OCI-LY3 (cell line): Measurements from ENCODE around the gene FBXO46.
A peak's percentile ranks its signal among the peaks of the same experiment; 100 is the strongest.
"Not testable (repeated sequence)": the region's sequence is repeated elsewhere in the genome, so short reads cannot be mapped to it uniquely, and the experiment has no call there.

ENCODE experiments used
- H2AFZ ChIP-seq: fragments of 200-600, 300-600 bp; shearing (Covaris generic); 2 replicates; pipeline ENCODE4 v1.6.0; 2014; ENCODE audit warnings: antibody characterized with exemption, low read depth, low read length
- H3K27ac ChIP-seq: fragments of 200-600, 300-600 bp; sonication (generic); 2 replicates; pipeline ENCODE4 v1.5.1; 2014; ENCODE audit warnings: mild to moderate bottlenecking, low read length, moderate library complexity, mixed read lengths
- H3K27me3 ChIP-seq: fragments of 200-600, 300-600 bp; sonication (generic); 2 replicates; pipeline ENCODE4 v1.6.1; 2014; ENCODE audit warnings: low read depth, low read length, mixed read lengths
- H3K36me3 ChIP-seq: fragments of 200-600, 300-600 bp; sonication (generic); replicated peaks from 2 replicates; pipeline ENCODE3; 2014; ENCODE audit warnings: low read depth, low read length, mixed read lengths
- H3K4me1 ChIP-seq: fragments of 300-600, 200-600 bp; sonication (generic); 2 replicates; pipeline ENCODE4 v1.6.1; 2014; ENCODE audit warnings: low read length, mixed read lengths
- H3K4me2 ChIP-seq: fragments of 200-600, 300-600 bp; sonication (generic); 2 replicates; pipeline ENCODE4 v1.6.1; 2014; ENCODE audit warnings: low read length, mixed read lengths
- H3K4me3 ChIP-seq: fragments of 300-600, 200-600 bp; sonication (generic); 2 replicates; pipeline ENCODE4 v1.5.1; 2014; ENCODE audit warnings: antibody characterized with exemption, mild to moderate bottlenecking, low read length, moderate library complexity
- H3K79me2 ChIP-seq: fragments of 300-600, 200-600 bp; shearing (Covaris generic); 2 replicates; pipeline ENCODE4 v1.6.1; 2014; ENCODE audit warnings: mild to moderate bottlenecking, low read length, mixed read lengths
- H3K9ac ChIP-seq: fragments of 300-600, 200-600 bp; shearing (Covaris generic); 2 replicates; pipeline ENCODE4 v1.6.0; 2014; ENCODE audit warnings: mild to moderate bottlenecking, low read length, moderate library complexity
- H3K9me3 ChIP-seq: fragments of 200-600, 300-600 bp; shearing (Covaris generic); 2 replicates; pipeline ENCODE4 v1.6.1; 2014; ENCODE audit warnings: low read length, mixed read lengths; ENCODE audit not compliant: insufficient read depth
- H4K20me1 ChIP-seq: fragments of 200-600, 300-600 bp; sonication (generic); 2 replicates; pipeline ENCODE4 v1.6.1; 2016; ENCODE audit warnings: low read length, mixed read lengths; ENCODE audit not compliant: insufficient read depth
- EZH2phosphoT487 ChIP-seq: fragments of 200-600 bp; shearing (Covaris generic); IDR thresholded peaks from 2 replicates; pipeline ENCODE4 v1.6.1; 2018; ENCODE audit warnings: antibody characterized with exemption, mixed run types, low read depth
- TF ChIP-seq, protein P1 (sequence below): fragments of 200-600, 300-600 bp; sonication (generic); IDR thresholded peaks from 2 replicates; pipeline ENCODE4 v1.5.1; 2014; ENCODE audit warnings: antibody characterized with exemption, low read length, low read depth

FBXO46 gene

DNA sequence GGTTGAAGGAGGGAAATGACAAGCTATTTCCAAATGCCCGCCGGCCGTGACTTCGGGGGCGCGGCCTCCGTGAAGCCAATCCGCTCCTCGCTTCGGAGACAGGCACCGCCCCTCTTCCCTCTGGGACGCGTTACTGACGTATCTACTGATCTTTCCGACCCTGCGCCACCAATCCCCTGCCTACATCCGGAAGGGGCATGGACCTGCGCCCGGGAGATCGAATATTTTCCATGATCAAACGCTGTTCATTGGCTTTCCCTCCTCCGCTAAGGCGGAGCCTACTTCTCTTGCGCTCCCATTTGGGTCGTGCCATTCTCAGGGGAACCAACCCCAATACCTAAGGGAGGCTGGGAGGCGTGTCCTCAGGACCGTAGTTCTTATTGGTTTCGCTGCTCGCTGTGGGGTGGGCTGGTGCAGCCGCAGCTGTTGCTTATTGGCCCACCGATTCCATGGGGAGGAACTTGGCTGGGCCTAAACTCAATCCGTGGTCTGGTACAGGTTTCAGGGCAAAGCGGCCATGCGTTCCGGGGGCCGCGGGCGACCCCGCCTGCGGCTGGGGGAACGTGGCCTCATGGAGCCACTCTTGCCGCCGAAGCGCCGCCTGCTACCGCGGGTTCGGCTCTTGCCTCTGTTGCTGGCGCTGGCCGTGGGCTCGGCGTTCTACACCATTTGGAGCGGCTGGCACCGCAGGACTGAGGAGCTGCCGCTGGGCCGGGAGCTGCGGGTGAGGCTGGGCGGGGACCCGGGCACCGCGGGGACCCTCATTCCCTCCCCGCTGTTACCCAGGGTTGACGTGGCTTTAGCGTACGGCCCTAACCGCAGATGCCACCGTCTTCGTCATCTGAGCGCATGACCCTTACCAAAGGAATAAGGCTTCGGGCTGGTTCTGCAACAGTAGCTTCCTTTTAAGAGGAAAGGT lies 38.2 kb downstream of the FBXO46 start, which contains the start of gene QPCTL:
Gene QPCTL, plus strand, starts transcription at position 480 of the 919 bp plus-strand sequence. Its CDS starts 38 bp downstream, at position 518.
- Histone ChIP-seq H3K9me3 (no peaks in the 10 kb centered on the region), H3K27ac (peak within 1 kb of the TSS; percentile 72), H3K79me2 (peaks cover 40% of the 10 kb centered on the region), H3K4me3 (peak within 1 kb of the TSS; percentile 87), H3K27me3 (no peaks in the 10 kb centered on the region), H3K36me3 (peaks cover 37% of the 10 kb centered on the region), H4K20me1 (no peaks in the 10 kb centered on the region), H3K4me1 (peaks cover 12% of the 10 kb centered on the region), H3K9ac (peak within 1 kb of the TSS; percentile 90), H2AFZ (peak within 1 kb of the TSS; percentile 83), H3K4me2 (peak within 1 kb of the TSS; percentile 76)
- TF ChIP-seq, protein P1, sequence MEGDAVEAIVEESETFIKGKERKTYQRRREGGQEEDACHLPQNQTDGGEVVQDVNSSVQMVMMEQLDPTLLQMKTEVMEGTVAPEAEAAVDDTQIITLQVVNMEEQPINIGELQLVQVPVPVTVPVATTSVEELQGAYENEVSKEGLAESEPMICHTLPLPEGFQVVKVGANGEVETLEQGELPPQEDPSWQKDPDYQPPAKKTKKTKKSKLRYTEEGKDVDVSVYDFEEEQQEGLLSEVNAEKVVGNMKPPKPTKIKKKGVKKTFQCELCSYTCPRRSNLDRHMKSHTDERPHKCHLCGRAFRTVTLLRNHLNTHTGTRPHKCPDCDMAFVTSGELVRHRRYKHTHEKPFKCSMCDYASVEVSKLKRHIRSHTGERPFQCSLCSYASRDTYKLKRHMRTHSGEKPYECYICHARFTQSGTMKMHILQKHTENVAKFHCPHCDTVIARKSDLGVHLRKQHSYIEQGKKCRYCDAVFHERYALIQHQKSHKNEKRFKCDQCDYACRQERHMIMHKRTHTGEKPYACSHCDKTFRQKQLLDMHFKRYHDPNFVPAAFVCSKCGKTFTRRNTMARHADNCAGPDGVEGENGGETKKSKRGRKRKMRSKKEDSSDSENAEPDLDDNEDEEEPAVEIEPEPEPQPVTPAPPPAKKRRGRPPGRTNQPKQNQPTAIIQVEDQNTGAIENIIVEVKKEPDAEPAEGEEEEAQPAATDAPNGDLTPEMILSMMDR = no peak
- no peak for TF ChIP-seq EZH2phosphoT487

DNA sequence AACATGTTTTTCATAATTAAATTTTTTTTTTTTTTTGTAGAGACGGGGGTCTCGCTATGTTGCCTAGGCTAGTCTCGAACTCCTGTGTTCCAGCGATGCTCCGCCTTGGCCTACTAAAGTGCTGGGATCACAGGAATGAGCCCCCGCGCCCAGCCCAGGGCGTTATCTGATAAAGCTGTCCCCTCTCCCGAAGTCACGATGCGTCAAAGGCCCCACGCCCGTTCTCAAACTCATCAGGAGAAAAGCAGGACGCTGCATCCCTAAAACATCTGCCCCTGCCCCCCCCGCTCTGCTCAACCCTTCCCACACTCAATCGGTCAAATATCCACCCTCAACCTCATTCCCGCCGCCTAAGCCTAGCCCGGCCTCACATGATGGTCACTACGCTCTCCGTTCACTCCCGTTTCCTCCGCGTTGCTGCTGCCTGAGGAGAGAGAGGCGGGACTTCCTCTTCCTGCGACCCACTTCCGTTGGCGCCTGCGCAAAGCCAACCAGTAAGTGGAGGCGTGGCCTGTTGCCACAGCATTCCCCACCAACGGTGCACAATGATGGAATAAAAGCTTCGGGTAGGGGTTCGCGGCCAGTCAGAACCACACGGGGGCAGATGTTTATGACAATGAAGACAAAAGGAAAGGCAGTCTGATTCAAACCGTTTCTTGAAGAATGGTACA lies 39.0 kb downstream of the FBXO46 start, which contains the start of gene SNRPD2:
Gene SNRPD2, minus strand, starts transcription at position 438 of the 671 bp plus-strand sequence. Its CDS starts 65 bp downstream, at position 373.
- Histone ChIP-seq H3K36me3 (peaks cover 39% of the 10 kb centered on the region), H3K4me1 (peaks cover 12% of the 10 kb centered on the region), H3K27ac (peak within 1 kb of the TSS; percentile 72), H3K9me3 (no peaks in the 10 kb centered on the region), H3K27me3 (no peaks in the 10 kb centered on the region), H4K20me1 (no peaks in the 10 kb centered on the region), H3K4me2 (peak within 1 kb of the TSS; percentile 76), H3K4me3 (peak within 1 kb of the TSS; percentile 87), H3K9ac (peak within 1 kb of the TSS; percentile 90), H2AFZ (peak within 1 kb of the TSS; percentile 83), H3K79me2 (peaks cover 40% of the 10 kb centered on the region)
- TF ChIP-seq, protein P1 = no peak
- TF ChIP-seq EZH2phosphoT487 = no peak

DNA sequence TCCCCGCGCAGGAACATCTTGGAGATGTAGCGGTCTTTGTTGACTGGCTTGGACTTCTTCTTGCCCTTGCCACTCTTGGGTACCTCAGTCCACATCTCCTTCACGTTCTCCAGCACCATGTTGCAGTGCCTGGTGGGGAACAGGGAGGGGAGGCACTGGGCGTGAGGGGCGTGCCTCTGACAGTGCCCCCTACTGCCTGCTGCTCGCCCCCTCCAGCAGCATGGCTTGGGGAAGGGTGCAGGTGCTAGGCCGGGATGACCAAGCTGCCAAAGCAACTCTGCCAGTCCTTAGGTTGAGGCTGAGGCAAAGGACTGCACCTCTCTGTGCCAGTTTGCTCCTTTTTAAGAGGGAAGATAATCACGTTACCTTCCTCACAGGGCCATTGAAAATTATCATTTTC lies 43.1 kb downstream of the FBXO46 start:
- Histone ChIP-seq H2AFZ (no peak overlapping the region), H3K9ac (no peak overlapping the region), H3K36me3 (peaks cover 36% of the 10 kb centered on the region), H3K27me3 (no peaks in the 10 kb centered on the region), H3K79me2 (peaks cover 27% of the 10 kb centered on the region), H3K4me3 (no peak overlapping the region), H3K4me1 (peaks cover 8% of the 10 kb centered on the region), H3K9me3 (no peaks in the 10 kb centered on the region), H3K27ac (no peak overlapping the region), H4K20me1 (no peaks in the 10 kb centered on the region), H3K4me2 (no peak overlapping the region)
- TF ChIP-seq, protein P1 = no peak

DNA sequence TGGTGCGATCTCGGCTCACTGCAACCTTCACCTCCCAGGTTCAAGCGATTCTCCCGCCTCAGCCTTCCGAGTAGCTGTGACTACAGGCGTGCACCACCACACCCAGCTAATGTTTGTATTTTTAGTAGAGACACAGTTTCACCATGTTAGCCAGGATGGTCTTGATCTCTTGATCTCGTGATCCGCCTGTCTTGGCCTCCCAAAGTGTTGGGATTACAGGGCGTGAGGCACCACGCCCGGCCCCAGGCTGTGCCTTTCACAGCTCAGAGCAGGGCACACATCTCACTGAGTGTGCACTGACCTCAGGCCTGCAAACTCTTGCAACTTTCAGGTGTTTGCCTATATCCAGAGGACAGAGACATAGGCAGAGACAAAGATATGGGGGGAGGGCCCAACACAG lies 45.7 kb downstream of the FBXO46 start:
- H3K9ac ChIP-seq, H3K4me1 ChIP-seq, H3K4me2 ChIP-seq, H2AFZ ChIP-seq, H3K27me3 ChIP-seq, H4K20me1 ChIP-seq, H3K9me3 ChIP-seq, H3K27ac ChIP-seq, H3K4me3 ChIP-seq: not testable (repeated sequence)
- Histone ChIP-seq H3K36me3 (peaks cover 36% of the 10 kb centered on the region), H3K79me2 (peaks cover 11% of the 10 kb centered on the region)
